Stimulated activated effector memory CD8-positive, alpha-beta T cell treated with anti-CD3 and anti-CD28 coated beads, Interleukin-12 subunit alpha, Interleukin-12 subunit beta, amount 100 ng/mL, for 72 hours (primary cell): ENCODE measurements around the gene OR5B2.
"Not testable (repeated sequence)": the region's sequence is repeated elsewhere in the genome, so short reads cannot be mapped to it uniquely, and the experiment has no call there.

Experiments used
- ATAC-seq: fragments of 150-1000 bp; cut with Tn5 transposase; 2 replicates; pipeline ENCODE4 v1.10.0; 2021
- DNase-seq, 2 donors: peaks; one replicate each; pipeline ENCODE4 v3.0.0; 2021 to 2022; ENCODE audit warnings: low spot score in 2 of 2
- H3K27ac Mint-ChIP-seq: one replicate; pipeline ENCODE4 v1.8.0; 2022; ENCODE audit warnings: mild to moderate bottlenecking, mixed read lengths
- H3K36me3 Mint-ChIP-seq: one replicate; pipeline ENCODE4 v1.8.0; 2022; ENCODE audit warnings: mild to moderate bottlenecking, mixed read lengths
- H3K4me1 Mint-ChIP-seq: one replicate; pipeline ENCODE4 v1.8.0; 2022; ENCODE audit warnings: mixed read lengths
- H3K4me3 Mint-ChIP-seq: one replicate; pipeline ENCODE4 v1.8.0; 2022; ENCODE audit warnings: mild to moderate bottlenecking, mixed read lengths
- H3K9me3 Mint-ChIP-seq: one replicate; pipeline ENCODE4 v1.8.0; 2022; ENCODE audit warnings: mixed read lengths

OR5B2 gene

DNA sequence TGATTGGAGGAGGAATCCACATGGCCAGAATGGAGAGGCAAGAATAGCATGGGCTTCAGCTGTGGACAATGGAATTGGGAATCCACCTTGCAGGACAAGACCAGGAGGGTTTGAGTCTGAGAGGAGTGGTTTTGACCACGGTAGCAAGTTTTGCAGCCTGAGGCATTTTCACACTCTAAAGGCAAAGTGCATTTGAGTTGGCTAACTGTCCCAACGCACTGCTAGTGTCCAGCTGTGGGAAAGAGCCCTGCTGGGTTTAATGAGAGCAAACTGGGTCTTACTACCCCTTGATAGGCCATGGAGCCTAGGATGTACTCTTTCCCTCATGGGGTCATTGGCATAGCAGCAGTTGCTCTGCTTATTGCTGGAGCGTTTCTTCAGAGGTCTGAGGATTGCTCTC, at the start of gene OR5B2:
Gene OR5B2 (minus strand): TSS at position 101 of the 400 bp plus-strand sequence. CDS start 4,860 bp downstream, outside the sequence.
- H3K27ac Mint-ChIP-seq: no peak within 1 kb of the TSS
- no peak within 1 kb of the TSS for H3K4me3 Mint-ChIP-seq
- peaks cover 3% of the 10 kb centered on the region for H3K9me3 Mint-ChIP-seq
- H3K36me3 Mint-ChIP-seq: no peaks in the 10 kb centered on the region
- ATAC-seq: no peak
- no peak for DNase-seq
- no peaks in the 10 kb centered on the region for H3K4me1 Mint-ChIP-seq

GRCh38 chr11:58471892-58472291, 44.0 kb upstream of the OR5B2 start:
- Mint-ChIP-seq H3K4me3 (no peak overlapping the region), H3K4me1 (no peaks in the 10 kb centered on the region), H3K9me3 (peaks cover 24% of the 10 kb centered on the region), H3K27ac (no peak overlapping the region), H3K36me3 (no peaks in the 10 kb centered on the region)
- DNase-seq (no peak), ATAC-seq (no peak)

- no peaks in the 10 kb centered on the region for H3K36me3 Mint-ChIP-seq
- DNase-seq: no peak
- H3K4me1 Mint-ChIP-seq: no peaks in the 10 kb centered on the region
- no peak overlapping the region for H3K4me3 Mint-ChIP-seq
- H3K9me3 Mint-ChIP-seq: peaks cover 6% of the 10 kb centered on the region
- H3K27ac Mint-ChIP-seq: no peak overlapping the region
- no peak for ATAC-seq
Observed at GRCh38 chr11:58466293-58466692, 38.4 kb upstream of the OR5B2 start.

- Mint-ChIP-seq H3K9me3 (peaks cover 5% of the 10 kb centered on the region), H3K4me1 (no peaks in the 10 kb centered on the region), H3K27ac (no peak overlapping the region), H3K4me3 (no peak overlapping the region), H3K36me3 (no peaks in the 10 kb centered on the region)
- DNase-seq: no peak
- ATAC-seq: no peak
Observed at GRCh38 chr11:58465690-58466089, 37.8 kb upstream of the OR5B2 start.

- peaks cover 2% of the 10 kb centered on the region for H3K9me3 Mint-ChIP-seq
- no peaks in the 10 kb centered on the region for H3K4me1 Mint-ChIP-seq
- DNase-seq (no peak), ATAC-seq (no peak)
- H3K4me3 Mint-ChIP-seq: no peak overlapping the region
- no peaks in the 10 kb centered on the region for H3K36me3 Mint-ChIP-seq
- H3K27ac Mint-ChIP-seq: no peak overlapping the region
Observed at GRCh38 chr11:58451585-58451984, 23.7 kb upstream of the OR5B2 start.

DNA sequence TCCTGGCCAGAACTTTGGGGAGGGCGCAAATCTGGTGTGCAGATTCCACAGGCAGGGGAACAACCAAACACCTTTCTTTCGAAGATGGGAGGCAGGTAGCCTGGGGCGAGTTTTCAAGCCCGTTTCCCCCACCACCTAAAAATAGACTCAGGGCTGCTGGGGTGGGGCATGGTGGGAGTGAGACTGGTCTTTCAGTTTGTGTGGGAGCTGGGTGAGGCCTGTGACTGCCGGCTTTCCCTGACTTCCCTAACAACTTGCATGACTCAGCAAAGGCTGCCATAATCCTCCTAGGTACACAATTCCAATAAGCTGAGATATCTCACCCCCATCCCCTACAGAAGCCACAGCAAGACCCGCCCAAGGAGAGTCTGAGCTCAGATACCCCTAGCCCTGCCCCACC, 18.4 kb upstream of the OR5B2 start:
- DNase-seq: no peak
- Mint-ChIP-seq H3K36me3 (no peaks in the 10 kb centered on the region), H3K4me1 (no peaks in the 10 kb centered on the region), H3K4me3 (no peak overlapping the region), H3K9me3 (no peaks in the 10 kb centered on the region), H3K27ac (no peak overlapping the region)
- ATAC-seq: no peak

DNA sequence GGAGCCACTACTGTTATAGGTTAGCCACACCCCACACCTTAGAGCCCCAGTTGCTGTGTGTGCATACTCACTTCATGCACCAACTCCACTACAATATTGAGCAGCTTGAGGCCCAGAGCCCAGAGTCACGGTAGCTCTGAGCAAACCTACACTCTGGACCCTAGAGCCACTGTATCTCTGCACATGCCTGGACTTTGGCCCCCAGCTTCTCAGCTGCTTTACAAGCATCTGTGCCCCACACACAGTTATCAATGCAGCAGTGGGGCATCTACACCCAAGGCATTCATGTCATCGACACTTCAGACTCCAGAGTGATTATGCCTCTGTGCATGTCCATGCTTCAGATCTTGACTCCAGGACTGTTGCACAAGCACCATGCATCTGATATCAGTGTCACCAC, 16.4 kb upstream of the OR5B2 start:
- no peak overlapping the region for H3K27ac Mint-ChIP-seq

GRCh38 chr11:58442136-58442535, 14.2 kb upstream of the OR5B2 start, which contains the start of gene OR5B12:
Gene OR5B12 (minus strand): TSS chr11:58442236. CDS start chr11:58440151, 2,085 bp downstream.
- Mint-ChIP-seq H3K4me1 (no peaks in the 10 kb centered on the region), H3K4me3 (no peak within 1 kb of the TSS), H3K27ac (no peak within 1 kb of the TSS), H3K9me3 (no peaks in the 10 kb centered on the region), H3K36me3 (no peaks in the 10 kb centered on the region)
- DNase-seq (no peak), ATAC-seq (no peak)

More for the DNA sequence above, 16.4 kb upstream of the OR5B2 start:
- ATAC-seq (peak; percentile 28), DNase-seq (no peak)
- Mint-ChIP-seq H3K9me3 (no peaks in the 10 kb centered on the region), H3K36me3 (no peaks in the 10 kb centered on the region), H3K4me3 (no peak overlapping the region), H3K4me1 (no peaks in the 10 kb centered on the region)

GRCh38 chr11:58438486-58438885, 10.6 kb upstream of the OR5B2 start:
- Mint-ChIP-seq H3K9me3 (no peaks in the 10 kb centered on the region), H3K36me3 (no peaks in the 10 kb centered on the region), H3K27ac (no peak overlapping the region), H3K4me1 (no peaks in the 10 kb centered on the region), H3K4me3 (no peak overlapping the region)
- no peak for DNase-seq
- no peak for ATAC-seq

DNA sequence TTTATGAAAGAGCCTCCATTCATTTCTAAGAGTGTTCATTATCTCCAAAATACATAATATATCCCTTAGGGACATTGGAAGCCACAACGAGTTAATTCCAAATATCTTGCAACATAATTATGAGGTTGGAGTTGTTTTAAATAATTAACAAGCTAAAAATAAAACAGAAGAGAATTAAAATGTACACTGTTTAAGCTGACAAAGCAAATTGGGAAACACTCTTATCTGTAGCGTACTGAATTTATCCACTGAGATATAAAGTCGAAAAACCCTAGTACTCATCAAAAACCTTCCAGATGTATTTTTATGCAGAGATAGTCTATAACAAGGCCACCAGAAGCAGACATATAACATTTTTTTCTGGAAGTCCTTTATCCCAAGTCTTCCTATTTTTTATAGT, 6.3 kb upstream of the OR5B2 start:
- DNase-seq: no peak
- Mint-ChIP-seq H3K9me3 (no peaks in the 10 kb centered on the region), H3K4me1 (no peaks in the 10 kb centered on the region), H3K27ac (no peak overlapping the region), H3K36me3 (no peaks in the 10 kb centered on the region), H3K4me3 (no peak overlapping the region)
- no peak for ATAC-seq

DNA sequence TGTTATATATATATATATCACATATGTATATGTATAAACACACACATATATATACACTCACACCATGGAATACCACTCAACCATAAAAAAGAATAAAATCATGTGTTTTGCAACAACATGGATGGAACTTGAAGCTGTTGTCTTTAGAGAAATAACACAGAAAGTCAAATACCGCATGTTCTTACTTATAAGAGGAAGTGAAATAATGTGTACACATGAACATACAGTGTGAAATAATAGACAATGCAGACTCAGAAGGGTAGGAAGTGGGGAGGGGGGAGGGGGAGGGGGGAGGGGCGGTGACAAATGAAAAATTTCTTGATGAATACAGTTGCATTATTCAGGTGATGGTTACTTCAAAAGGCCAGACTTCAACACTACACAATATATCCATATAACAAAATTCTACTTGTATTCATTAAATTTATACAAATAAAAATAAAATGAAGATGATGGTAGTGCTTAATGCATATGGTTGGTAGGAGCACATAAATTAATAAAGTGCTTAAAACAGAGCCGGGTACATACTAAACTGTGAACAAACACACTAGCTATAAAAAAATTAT, 5.8 kb upstream of the OR5B2 start:
- ATAC-seq: no peak
- Mint-ChIP-seq H3K36me3 (no peaks in the 10 kb centered on the region), H3K9me3 (peaks cover 3% of the 10 kb centered on the region), H3K4me1 (no peaks in the 10 kb centered on the region), H3K4me3 (no peak overlapping the region), H3K27ac (no peak overlapping the region)
- DNase-seq: no peak

DNA sequence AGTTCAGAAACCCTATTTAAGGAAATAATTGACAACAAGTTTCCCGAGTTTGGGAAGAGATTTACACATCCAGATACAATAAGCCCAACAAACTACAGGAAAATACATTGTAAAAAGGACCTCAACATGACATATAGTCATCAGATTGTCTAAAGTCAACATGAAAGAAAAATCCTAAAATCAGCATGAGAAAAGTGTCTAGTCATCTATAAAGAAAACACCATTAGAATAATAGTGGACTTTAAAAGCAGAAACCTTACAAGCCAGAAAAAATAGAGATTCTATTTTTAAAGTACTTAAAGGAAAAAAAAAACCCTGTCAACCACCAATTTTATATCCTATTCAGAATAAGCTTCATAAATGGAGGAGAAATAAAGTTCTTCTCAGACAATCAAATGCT, 1.4 kb upstream of the OR5B2 start:
- no peak for DNase-seq
- H3K27ac Mint-ChIP-seq: no peak overlapping the region
- H3K36me3 Mint-ChIP-seq: no peaks in the 10 kb centered on the region
- no peak for ATAC-seq
- no peaks in the 10 kb centered on the region for H3K4me1 Mint-ChIP-seq
- peaks cover 3% of the 10 kb centered on the region for H3K9me3 Mint-ChIP-seq
- H3K4me3 Mint-ChIP-seq: no peak overlapping the region

DNA sequence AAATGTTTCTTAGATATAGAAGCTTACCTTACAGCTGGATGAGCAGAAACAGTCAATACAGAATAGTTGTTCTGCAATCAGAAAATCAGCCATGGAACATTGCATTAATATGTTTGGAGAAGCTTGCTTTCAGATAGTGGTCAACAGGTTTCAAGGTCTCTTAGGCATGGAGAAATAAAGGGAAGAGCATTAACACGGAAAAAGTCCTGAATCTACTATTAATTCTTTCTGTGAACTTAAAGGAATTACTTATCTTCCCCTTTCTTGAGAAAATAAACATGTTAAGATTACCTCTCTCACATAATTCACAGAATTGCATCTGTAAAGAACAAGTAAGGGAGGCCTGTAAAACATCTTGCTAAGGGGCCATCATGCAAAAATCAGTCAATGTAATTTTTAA, 21.1 kb downstream of the OR5B2 start, which contains the start of gene OR5B3:
Gene OR5B3 (minus strand): TSS at position 101 of the 400 bp plus-strand sequence. CDS start 3,465 bp downstream, outside the sequence.
- H3K9me3 Mint-ChIP-seq: peaks cover 13% of the 10 kb centered on the region
- no peaks in the 10 kb centered on the region for H3K36me3 Mint-ChIP-seq
- ATAC-seq: no peak
- H3K4me1 Mint-ChIP-seq: no peaks in the 10 kb centered on the region
- no peak within 1 kb of the TSS for H3K27ac Mint-ChIP-seq
- H3K4me3 Mint-ChIP-seq: no peak within 1 kb of the TSS
- no peak for DNase-seq

- not testable (repeated sequence) for H3K4me1 Mint-ChIP-seq, H3K36me3 Mint-ChIP-seq, H3K9me3 Mint-ChIP-seq, H3K27ac Mint-ChIP-seq, DNase-seq, H3K4me3 Mint-ChIP-seq, ATAC-seq
Observed at GRCh38 chr11:58399622-58400021, 28.3 kb downstream of the OR5B2 start.

DNA sequence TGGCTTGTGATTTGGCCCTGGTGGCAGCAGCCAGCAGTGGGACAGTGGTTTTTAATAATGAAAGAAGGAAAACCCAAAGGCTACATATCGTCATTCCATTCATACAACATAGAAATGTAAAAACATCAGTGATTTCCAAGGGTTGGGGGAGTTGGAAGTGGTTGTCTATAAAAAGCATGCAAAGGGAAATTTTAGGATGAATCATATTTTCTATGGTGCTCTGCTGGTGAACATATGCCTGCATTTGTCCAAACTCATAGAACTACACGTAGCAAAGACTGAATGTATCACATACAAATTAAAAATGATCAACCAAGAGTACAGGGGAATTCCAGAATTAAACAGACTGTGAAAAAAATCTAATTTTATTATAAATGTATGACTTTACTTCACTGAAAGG, 32.3 kb downstream of the OR5B2 start:
- ATAC-seq (no peak), DNase-seq (no peak)
- Mint-ChIP-seq H3K4me3 (no peak overlapping the region), H3K9me3 (no peaks in the 10 kb centered on the region), H3K36me3 (no peaks in the 10 kb centered on the region), H3K27ac (no peak overlapping the region), H3K4me1 (no peaks in the 10 kb centered on the region)

GRCh38 chr11:58394195-58394594, 33.7 kb downstream of the OR5B2 start:
- Mint-ChIP-seq H3K4me3 (no peak overlapping the region), H3K4me1 (no peaks in the 10 kb centered on the region), H3K9me3 (no peaks in the 10 kb centered on the region), H3K27ac (no peak overlapping the region), H3K36me3 (no peaks in the 10 kb centered on the region)
- ATAC-seq (no peak), DNase-seq (no peak)

GRCh38 chr11:58392746-58393145, 35.2 kb downstream of the OR5B2 start:
- no peak overlapping the region for H3K27ac Mint-ChIP-seq
- H3K9me3 Mint-ChIP-seq: no peaks in the 10 kb centered on the region
- ATAC-seq (no peak), DNase-seq (no peak)
- H3K4me3 Mint-ChIP-seq: no peak overlapping the region
- H3K4me1 Mint-ChIP-seq: no peaks in the 10 kb centered on the region
- H3K36me3 Mint-ChIP-seq: no peaks in the 10 kb centered on the region
